ENCODE results near the gene YAE1. TPM values are rescaled to one million over a fixed set of nuclear protein-coding genes. Genes with fewer than 3 reads are reported as not detected.

YAE1 gene
- total RNA-seq, 1 donor from 2014 or later = 27.4 TPM

GRCh38 chr7:39592586-39592985 is 26.4 kb downstream of the YAE1 start:
- Mint-ChIP-seq H3K36me3 (no peaks in the 10 kb centered on the region), H3K27me3 (ENCODE audit: low read depth) (no peaks in the 10 kb centered on the region)
- no peak for DNase-seq (ENCODE audit: low spot score in 2 of 2, unreplicated experiment in 2 of 2)

GRCh38 chr7:39594988-39595620 is 28.9 kb downstream of the YAE1 start:
- no peak for TF ChIP-seq CTCF (IDR thresholded peaks at IDR 0.05; ENCODE audit: unreplicated experiment)
- Mint-ChIP-seq H3K27ac (peak overlapping the region; percentile 61), H3K4me1 (peaks cover 5% of the 10 kb centered on the region), H3K36me3 (no peaks in the 10 kb centered on the region), H3K9me3 (peaks cover 8% of the 10 kb centered on the region), H3K4me3 (no peak overlapping the region), H3K27me3 (ENCODE audit: low read depth) (no peaks in the 10 kb centered on the region)
- no peak for DNase-seq (ENCODE audit: low spot score in 2 of 2, unreplicated experiment in 2 of 2)

More at GRCh38 chr7:39592586-39592985, 26.4 kb downstream of the YAE1 start:
- Mint-ChIP-seq H3K9me3 (peaks cover 8% of the 10 kb centered on the region), H3K4me1 (peaks cover 10% of the 10 kb centered on the region), H3K27ac (no peak overlapping the region), H3K4me3 (no peak overlapping the region)
- no peak for TF ChIP-seq CTCF (IDR thresholded peaks at IDR 0.05; ENCODE audit: unreplicated experiment)

DNA sequence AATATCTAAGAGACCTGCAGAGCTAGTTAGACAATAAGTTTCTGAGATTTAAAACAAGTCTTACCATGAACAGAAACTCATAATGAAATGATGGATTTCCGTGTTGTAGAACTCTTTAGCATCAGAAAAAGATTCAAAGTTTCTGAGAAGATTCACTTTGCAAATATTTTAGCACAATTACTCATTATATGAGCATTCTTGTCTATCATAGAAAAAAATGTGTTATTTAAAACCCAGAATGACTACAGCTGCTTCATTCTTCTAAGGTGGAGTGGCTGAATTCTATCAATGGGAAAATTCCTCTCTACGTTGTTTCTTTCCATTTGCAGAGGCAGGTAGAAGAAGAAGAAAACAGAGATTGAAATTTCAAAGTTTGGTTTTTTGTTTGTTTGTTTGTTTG is 36.1 kb downstream of the YAE1 start:
- H3K9me3 Mint-ChIP-seq = no peaks in the 10 kb centered on the region
- no peak for TF ChIP-seq CTCF (IDR thresholded peaks at IDR 0.05; ENCODE audit: unreplicated experiment)
- H3K4me3 Mint-ChIP-seq = no peak overlapping the region
- H3K27ac Mint-ChIP-seq = no peak overlapping the region
- H3K27me3 Mint-ChIP-seq (ENCODE audit: low read depth) = no peaks in the 10 kb centered on the region
- no peak for DNase-seq (ENCODE audit: low spot score in 2 of 2, unreplicated experiment in 2 of 2)
- H3K4me1 Mint-ChIP-seq = no peaks in the 10 kb centered on the region
- H3K36me3 Mint-ChIP-seq = no peaks in the 10 kb centered on the region

- Mint-ChIP-seq H3K9me3 (no peaks in the 10 kb centered on the region), H3K36me3 (no peaks in the 10 kb centered on the region), H3K4me3 (no peak overlapping the region), H3K27ac (no peak overlapping the region), H3K4me1 (peaks cover 6% of the 10 kb centered on the region), H3K27me3 (ENCODE audit: low read depth) (no peaks in the 10 kb centered on the region)
- no peak for DNase-seq (ENCODE audit: low spot score in 2 of 2, unreplicated experiment in 2 of 2)
- TF ChIP-seq CTCF (IDR thresholded peaks at IDR 0.05; ENCODE audit: unreplicated experiment) = no peak
Observed at GRCh38 chr7:39603924-39604323, 37.7 kb downstream of the YAE1 start.

GRCh38 chr7:39605087-39605486 is 38.9 kb downstream of the YAE1 start:
- no peak for DNase-seq (ENCODE audit: low spot score in 2 of 2, unreplicated experiment in 2 of 2)

More at GRCh38 chr7:39605087-39605486, 38.9 kb downstream of the YAE1 start:
- H3K4me1 Mint-ChIP-seq = peaks cover 15% of the 10 kb centered on the region
- no peak for TF ChIP-seq CTCF (IDR thresholded peaks at IDR 0.05; ENCODE audit: unreplicated experiment)
- H3K4me3 Mint-ChIP-seq = no peak overlapping the region
- H3K27me3 Mint-ChIP-seq (ENCODE audit: low read depth) = peaks cover 1% of the 10 kb centered on the region
- H3K27ac Mint-ChIP-seq = no peak overlapping the region
- H3K9me3 Mint-ChIP-seq = no peaks in the 10 kb centered on the region
- no peaks in the 10 kb centered on the region for H3K36me3 Mint-ChIP-seq

All from mesothelial cell of epicardium (in vitro differentiated cells).